SK-N-SH (cell line): Measurements from ENCODE around the gene C7orf33. TPM values are rescaled to one million over a fixed set of nuclear protein-coding genes. Genes with fewer than 3 reads are reported as not detected.

Experiments
- CHD2 ChIP-seq: fragments of 150-350 bp; IDR thresholded peaks from 2 replicates; pipeline ENCODE4 v1.6.1; 2018; ENCODE audit warnings: low read length; ENCODE audit not compliant: partially characterized antibody
- CTCF ChIP-seq: fragments of 200-600 bp; sonication (generic); IDR thresholded peaks from 2 replicates; pipeline ENCODE4 v1.6.1; 2017; ENCODE audit warnings: antibody characterized with exemption, mild to moderate bottlenecking, moderate library complexity
- FOSL2 ChIP-seq: IDR thresholded peaks from 2 replicates; pipeline ENCODE4 v1.4.0; 2012; ENCODE audit warnings: low read depth, mild to moderate bottlenecking, moderate library complexity, borderline replicate concordance
- FOXJ3 ChIP-seq: sonication (generic); formaldehyde crosslinking; IDR thresholded peaks from 2 replicates; pipeline ENCODE4 v1.5.1; 2020; ENCODE audit warnings: mild to moderate bottlenecking, missing genetic modification reagents
- NRF1 ChIP-seq: IDR thresholded peaks from 2 replicates; pipeline ENCODE4 v1.6.1; 2012; ENCODE audit warnings: low read depth, mild to moderate bottlenecking, low read length
- REST ChIP-seq: IDR thresholded peaks from 2 replicates; pipeline ENCODE4 v1.6.1; 2012; ENCODE audit warnings: mild to moderate bottlenecking, low read depth, low read length, moderate library complexity
- RXRA ChIP-seq: IDR thresholded peaks from 2 replicates; pipeline ENCODE4 v1.4.0; 2012; ENCODE audit warnings: low read depth, mild to moderate bottlenecking, borderline replicate concordance
- SIN3A ChIP-seq: IDR thresholded peaks from 2 replicates; pipeline ENCODE4 v1.6.1; 2012; ENCODE audit warnings: low read depth, mild to moderate bottlenecking, low read length, moderate library complexity, borderline replicate concordance
- TCF12 ChIP-seq: IDR thresholded peaks from 2 replicates; pipeline ENCODE4 v1.4.0; 2012
- TEAD4 ChIP-seq: IDR thresholded peaks from 2 replicates; pipeline ENCODE4 v1.4.0; 2012; ENCODE audit warnings: mild to moderate bottlenecking, borderline replicate concordance; ENCODE audit not compliant: insufficient read depth
- USF2 ChIP-seq: fragments of 150-350 bp; IDR thresholded peaks from 2 replicates; pipeline ENCODE4 v1.6.1; 2017; ENCODE audit warnings: antibody characterized with exemption, low read length, low read depth, borderline replicate concordance
- YY1 ChIP-seq: IDR thresholded peaks from 2 replicates; pipeline ENCODE4 v1.4.0; 2012; ENCODE audit warnings: low read depth, mild to moderate bottlenecking
- polyA plus RNA-seq, 3 experiments: library from polyadenylated mRNA; depleted of rRNA; stranded (reverse); fragments of >200 nt; gene quantifications; 2 replicates each; pipeline ENCODE4 v1.2.3, GENCODE V29; 2012
- TF ChIP-seq, protein P1 (sequence below): IDR thresholded peaks from 2 replicates; pipeline ENCODE4; 2012

The C7orf33 gene
- polyA plus RNA-seq, 1 of the 3 experiments (the other 2 are of a cell fraction): not detected

DNA sequence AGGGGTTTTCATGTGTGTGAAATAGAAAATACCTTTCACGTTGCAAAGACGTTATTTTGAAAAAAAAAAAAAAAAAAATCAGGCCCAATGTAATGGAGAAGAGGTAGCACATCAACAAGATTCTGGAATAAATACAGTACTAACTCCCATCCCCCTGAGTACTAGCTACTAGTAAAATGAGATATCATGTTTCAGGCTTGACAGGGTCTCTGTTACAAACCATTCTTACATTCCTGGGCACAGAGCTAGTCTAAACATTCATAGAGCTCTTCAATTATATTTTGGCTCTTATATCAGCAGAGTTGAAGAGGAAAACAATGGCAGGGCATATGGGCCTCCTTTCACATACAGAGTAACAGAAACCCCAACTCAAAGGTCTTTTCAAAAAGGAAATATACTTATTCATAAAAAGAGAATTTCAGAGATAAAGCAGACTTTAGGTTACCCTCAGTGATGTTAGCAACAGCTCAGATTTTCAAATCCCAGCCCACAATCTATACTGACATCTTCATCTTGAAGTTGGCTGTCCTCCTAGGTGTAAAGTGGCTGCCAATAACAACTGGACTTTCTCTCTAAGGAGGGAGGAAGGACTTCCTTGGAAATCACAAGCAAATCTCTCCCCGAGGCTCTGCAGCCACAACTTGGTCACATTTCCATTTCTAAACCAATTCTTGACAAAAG, 18.6 kb downstream of the C7orf33 start (continued):
- TF ChIP-seq FOXJ3 (CRISPR knock-in tag) (no peak), USF2 (no peak), TCF12 (peak; percentile 98), YY1 (no peak), FOSL2 (no peak; the same call in 1 of the 2 replicates), TEAD4 (peak; percentile 85), CHD2 (no peak), SIN3A (no peak), REST (no peak), RXRA (peak; percentile 70), CTCF (no peak), NRF1 (no peak)
- TF ChIP-seq, protein P1, sequence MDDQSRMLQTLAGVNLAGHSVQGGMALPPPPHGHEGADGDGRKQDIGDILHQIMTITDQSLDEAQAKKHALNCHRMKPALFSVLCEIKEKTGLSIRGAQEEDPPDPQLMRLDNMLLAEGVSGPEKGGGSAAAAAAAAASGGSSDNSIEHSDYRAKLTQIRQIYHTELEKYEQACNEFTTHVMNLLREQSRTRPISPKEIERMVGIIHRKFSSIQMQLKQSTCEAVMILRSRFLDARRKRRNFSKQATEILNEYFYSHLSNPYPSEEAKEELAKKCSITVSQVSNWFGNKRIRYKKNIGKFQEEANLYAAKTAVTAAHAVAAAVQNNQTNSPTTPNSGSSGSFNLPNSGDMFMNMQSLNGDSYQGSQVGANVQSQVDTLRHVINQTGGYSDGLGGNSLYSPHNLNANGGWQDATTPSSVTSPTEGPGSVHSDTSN: peak; percentile 85
